K562 (cell line): ENCODE data around the gene PIK3CG. TPM values are rescaled to one million over a fixed set of nuclear protein-coding genes. Genes with fewer than 3 reads are reported as not detected.

ENCODE experiments used
- ATF3 ChIP-seq, 2 experiments: fragments of 450-650 bp in 1 of 2; sonication (generic) in 1 of 2; formaldehyde crosslinking in 1 of 2; IDR thresholded peaks in 1 of 2; conservative IDR thresholded peaks in 1 of 2; 2 replicates each; pipeline versions ENCODE4 v1.6.1 to v1.8.1; 2016 to 2023; ENCODE audit warnings: mild to moderate bottlenecking in 2 of 2, moderate library complexity in 2 of 2, inconsistent platforms in 1 of 2, missing genetic modification reagents in 1 of 2
- ILK ChIP-seq: fragments of 450-650 bp; IDR thresholded peaks from 2 replicates; pipeline ENCODE4 v1.6.1; 2016; ENCODE audit warnings: missing genetic modification characterization, low read depth, mild to moderate bottlenecking, missing compliant biosample characterization, moderate library complexity, borderline replicate concordance
- MEIS2 ChIP-seq: fragments of 450-650 bp; IDR thresholded peaks from 2 replicates; pipeline ENCODE4 v1.6.1; 2014; ENCODE audit warnings: mild to moderate bottlenecking; ENCODE audit not compliant: partially characterized antibody
- NFE2L1 ChIP-seq: fragments of 450-650 bp; IDR thresholded peaks from 2 replicates; pipeline ENCODE4 v1.6.1; 2016; ENCODE audit warnings: missing genetic modification characterization, low read depth, mild to moderate bottlenecking, missing compliant biosample characterization, moderate library complexity, borderline replicate concordance
- RAD21 ChIP-seq, 2 experiments: fragments of 250-450 bp in 1 of 2; fragments of 450-650 bp in 1 of 2; sonication (Bioruptor Pico) in 1 of 2; formaldehyde crosslinking in 1 of 2; IDR thresholded peaks in 1 of 2; conservative IDR thresholded peaks in 1 of 2; 2 replicates each; pipeline versions ENCODE4 v1.4.0 to v1.8.0; 2020 to 2022; ENCODE audit warnings: mild to moderate bottlenecking in 2 of 2, moderate library complexity in 1 of 2
- SMARCC2 ChIP-seq: fragments of 450-650 bp; IDR thresholded peaks from 2 replicates; pipeline ENCODE4 v1.6.1; 2017; ENCODE audit warnings: antibody characterized with exemption, moderate library complexity, mild to moderate bottlenecking, low read depth
- TAF7 ChIP-seq: fragments of 450-650 bp; IDR thresholded peaks from 2 replicates; pipeline ENCODE4 v1.6.1; 2016; ENCODE audit warnings: missing genetic modification characterization, missing compliant biosample characterization
- ZNF12 ChIP-seq: sonication (generic); formaldehyde crosslinking; IDR thresholded peaks from 2 replicates; pipeline ENCODE4 v1.4.0; 2020; ENCODE audit warnings: mild to moderate bottlenecking, missing genetic modification reagents
- ZNF583 ChIP-seq: fragments of 250-450 bp; sonication (Bioruptor Pico); IDR thresholded peaks from 2 replicates; pipeline ENCODE4 v1.4.0; 2020
- ZNF668 ChIP-seq: fragments of 250-450 bp; sonication (Bioruptor Pico); IDR thresholded peaks from 2 replicates; pipeline ENCODE4 v1.8.0; 2022; ENCODE audit warnings: mild to moderate bottlenecking, inconsistent platforms
- polyA plus RNA-seq, 8 experiments: library from polyadenylated mRNA; depleted of rRNA in 4 of 8; stranded (reverse) in 5 of 8; unstranded in 3 of 8; fragments of >200 nt; fragmentation: Nextera tagmentation in 2 of 8; fragmentation: Illumina TruSeq in 1 of 8; extraction: Ambion mirVana in 2 of 8; extraction: Trizol in 1 of 8; gene quantifications; 2 replicates each; pipeline versions ENCODE4 v1.2.1 to v1.2.3, GENCODE V29; 2011 to 2014; ENCODE audit warnings: inconsistent platforms in 1 of 8, missing spikeins in 1 of 8
- total RNA-seq, 7 experiments: library from RNA; depleted of rRNA in 6 of 7; stranded (reverse); fragments of >200 nt in 6 of 7; fragmentation: Illumina TruSeq in 2 of 7; extraction: Trizol in 2 of 7; gene quantifications; 2 replicates each; pipeline versions ENCODE4 v1.2.1 to v1.2.3, GENCODE V29; 2011 to 2021; ENCODE audit warnings: low replicate concordance in 1 of 7
- TF ChIP-seq, protein P1 (sequence below): fragments of 450-650 bp; IDR thresholded peaks from 2 replicates; pipeline ENCODE4 v1.6.1; 2016; ENCODE audit warnings: mild to moderate bottlenecking, moderate library complexity
- TF ChIP-seq, protein P2 (sequence below): fragments of 250-450 bp; sonication (Bioruptor Pico); IDR thresholded peaks from 2 replicates; pipeline ENCODE4 v1.4.0; 2020; ENCODE audit warnings: borderline replicate concordance

PIK3CG gene
- total and polyA plus RNA-seq, 9 of the 15 experiments (the other 6 are each of a cell fraction or from before 2014, with no cell fraction given) = 5.3 to 42.5 (median 29.0) TPM

GRCh38 chr7:106848851-106849442 lies 16.1 kb upstream of the PIK3CG start (continued):
- peak in 1 of 2 experiments; percentile 36; a peak in 2 of 4 replicates for TF ChIP-seq RAD21 (CRISPR knock-in tag; conservative IDR thresholded peaks at IDR 0.05 in 1 of 2, IDR thresholded peaks at IDR 0.05 in 1 of 2)
- TF ChIP-seq ZNF583 (CRISPR knock-in tag) = peak; percentile 16; the same call in 1 of the 2 replicates
- peak; percentile 74; the same call in 1 of the 2 replicates for TF ChIP-seq ZNF668
- TF ChIP-seq ZNF12 (CRISPR knock-in tag) = no peak
- TF ChIP-seq SMARCC2 = peak; percentile 53; the same call in 1 of the 2 replicates
- TF ChIP-seq, protein P1, sequence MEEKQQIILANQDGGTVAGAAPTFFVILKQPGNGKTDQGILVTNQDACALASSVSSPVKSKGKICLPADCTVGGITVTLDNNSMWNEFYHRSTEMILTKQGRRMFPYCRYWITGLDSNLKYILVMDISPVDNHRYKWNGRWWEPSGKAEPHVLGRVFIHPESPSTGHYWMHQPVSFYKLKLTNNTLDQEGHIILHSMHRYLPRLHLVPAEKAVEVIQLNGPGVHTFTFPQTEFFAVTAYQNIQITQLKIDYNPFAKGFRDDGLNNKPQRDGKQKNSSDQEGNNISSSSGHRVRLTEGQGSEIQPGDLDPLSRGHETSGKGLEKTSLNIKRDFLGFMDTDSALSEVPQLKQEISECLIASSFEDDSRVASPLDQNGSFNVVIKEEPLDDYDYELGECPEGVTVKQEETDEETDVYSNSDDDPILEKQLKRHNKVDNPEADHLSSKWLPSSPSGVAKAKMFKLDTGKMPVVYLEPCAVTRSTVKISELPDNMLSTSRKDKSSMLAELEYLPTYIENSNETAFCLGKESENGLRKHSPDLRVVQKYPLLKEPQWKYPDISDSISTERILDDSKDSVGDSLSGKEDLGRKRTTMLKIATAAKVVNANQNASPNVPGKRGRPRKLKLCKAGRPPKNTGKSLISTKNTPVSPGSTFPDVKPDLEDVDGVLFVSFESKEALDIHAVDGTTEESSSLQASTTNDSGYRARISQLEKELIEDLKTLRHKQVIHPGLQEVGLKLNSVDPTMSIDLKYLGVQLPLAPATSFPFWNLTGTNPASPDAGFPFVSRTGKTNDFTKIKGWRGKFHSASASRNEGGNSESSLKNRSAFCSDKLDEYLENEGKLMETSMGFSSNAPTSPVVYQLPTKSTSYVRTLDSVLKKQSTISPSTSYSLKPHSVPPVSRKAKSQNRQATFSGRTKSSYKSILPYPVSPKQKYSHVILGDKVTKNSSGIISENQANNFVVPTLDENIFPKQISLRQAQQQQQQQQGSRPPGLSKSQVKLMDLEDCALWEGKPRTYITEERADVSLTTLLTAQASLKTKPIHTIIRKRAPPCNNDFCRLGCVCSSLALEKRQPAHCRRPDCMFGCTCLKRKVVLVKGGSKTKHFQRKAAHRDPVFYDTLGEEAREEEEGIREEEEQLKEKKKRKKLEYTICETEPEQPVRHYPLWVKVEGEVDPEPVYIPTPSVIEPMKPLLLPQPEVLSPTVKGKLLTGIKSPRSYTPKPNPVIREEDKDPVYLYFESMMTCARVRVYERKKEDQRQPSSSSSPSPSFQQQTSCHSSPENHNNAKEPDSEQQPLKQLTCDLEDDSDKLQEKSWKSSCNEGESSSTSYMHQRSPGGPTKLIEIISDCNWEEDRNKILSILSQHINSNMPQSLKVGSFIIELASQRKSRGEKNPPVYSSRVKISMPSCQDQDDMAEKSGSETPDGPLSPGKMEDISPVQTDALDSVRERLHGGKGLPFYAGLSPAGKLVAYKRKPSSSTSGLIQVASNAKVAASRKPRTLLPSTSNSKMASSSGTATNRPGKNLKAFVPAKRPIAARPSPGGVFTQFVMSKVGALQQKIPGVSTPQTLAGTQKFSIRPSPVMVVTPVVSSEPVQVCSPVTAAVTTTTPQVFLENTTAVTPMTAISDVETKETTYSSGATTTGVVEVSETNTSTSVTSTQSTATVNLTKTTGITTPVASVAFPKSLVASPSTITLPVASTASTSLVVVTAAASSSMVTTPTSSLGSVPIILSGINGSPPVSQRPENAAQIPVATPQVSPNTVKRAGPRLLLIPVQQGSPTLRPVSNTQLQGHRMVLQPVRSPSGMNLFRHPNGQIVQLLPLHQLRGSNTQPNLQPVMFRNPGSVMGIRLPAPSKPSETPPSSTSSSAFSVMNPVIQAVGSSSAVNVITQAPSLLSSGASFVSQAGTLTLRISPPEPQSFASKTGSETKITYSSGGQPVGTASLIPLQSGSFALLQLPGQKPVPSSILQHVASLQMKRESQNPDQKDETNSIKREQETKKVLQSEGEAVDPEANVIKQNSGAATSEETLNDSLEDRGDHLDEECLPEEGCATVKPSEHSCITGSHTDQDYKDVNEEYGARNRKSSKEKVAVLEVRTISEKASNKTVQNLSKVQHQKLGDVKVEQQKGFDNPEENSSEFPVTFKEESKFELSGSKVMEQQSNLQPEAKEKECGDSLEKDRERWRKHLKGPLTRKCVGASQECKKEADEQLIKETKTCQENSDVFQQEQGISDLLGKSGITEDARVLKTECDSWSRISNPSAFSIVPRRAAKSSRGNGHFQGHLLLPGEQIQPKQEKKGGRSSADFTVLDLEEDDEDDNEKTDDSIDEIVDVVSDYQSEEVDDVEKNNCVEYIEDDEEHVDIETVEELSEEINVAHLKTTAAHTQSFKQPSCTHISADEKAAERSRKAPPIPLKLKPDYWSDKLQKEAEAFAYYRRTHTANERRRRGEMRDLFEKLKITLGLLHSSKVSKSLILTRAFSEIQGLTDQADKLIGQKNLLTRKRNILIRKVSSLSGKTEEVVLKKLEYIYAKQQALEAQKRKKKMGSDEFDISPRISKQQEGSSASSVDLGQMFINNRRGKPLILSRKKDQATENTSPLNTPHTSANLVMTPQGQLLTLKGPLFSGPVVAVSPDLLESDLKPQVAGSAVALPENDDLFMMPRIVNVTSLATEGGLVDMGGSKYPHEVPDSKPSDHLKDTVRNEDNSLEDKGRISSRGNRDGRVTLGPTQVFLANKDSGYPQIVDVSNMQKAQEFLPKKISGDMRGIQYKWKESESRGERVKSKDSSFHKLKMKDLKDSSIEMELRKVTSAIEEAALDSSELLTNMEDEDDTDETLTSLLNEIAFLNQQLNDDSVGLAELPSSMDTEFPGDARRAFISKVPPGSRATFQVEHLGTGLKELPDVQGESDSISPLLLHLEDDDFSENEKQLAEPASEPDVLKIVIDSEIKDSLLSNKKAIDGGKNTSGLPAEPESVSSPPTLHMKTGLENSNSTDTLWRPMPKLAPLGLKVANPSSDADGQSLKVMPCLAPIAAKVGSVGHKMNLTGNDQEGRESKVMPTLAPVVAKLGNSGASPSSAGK = peak; percentile 49; the same call in 1 of the 2 replicates
- TF ChIP-seq, protein P2, sequence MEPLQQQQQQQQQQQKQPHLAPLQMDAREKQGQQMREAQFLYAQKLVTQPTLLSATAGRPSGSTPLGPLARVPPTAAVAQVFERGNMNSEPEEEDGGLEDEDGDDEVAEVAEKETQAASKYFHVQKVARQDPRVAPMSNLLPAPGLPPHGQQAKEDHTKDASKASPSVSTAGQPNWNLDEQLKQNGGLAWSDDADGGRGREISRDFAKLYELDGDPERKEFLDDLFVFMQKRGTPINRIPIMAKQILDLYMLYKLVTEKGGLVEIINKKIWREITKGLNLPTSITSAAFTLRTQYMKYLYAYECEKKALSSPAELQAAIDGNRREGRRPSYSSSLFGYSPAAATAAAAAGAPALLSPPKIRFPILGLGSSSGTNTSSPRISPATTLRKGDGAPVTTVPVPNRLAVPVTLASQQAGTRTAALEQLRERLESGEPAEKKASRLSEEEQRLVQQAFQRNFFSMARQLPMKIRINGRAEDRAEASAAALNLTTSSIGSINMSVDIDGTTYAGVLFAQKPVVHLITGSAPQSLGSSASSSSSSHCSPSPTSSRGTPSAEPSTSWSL (CRISPR knock-in tag) = no peak
- TF ChIP-seq MEIS2 = peak; percentile 95
- peak; percentile 69 for TF ChIP-seq NFE2L1 (tag)
- no peak for TF ChIP-seq TAF7 (tag)
- TF ChIP-seq ILK (tag) = no peak
- peak; percentile 51; the same call in 1 of the 2 replicates for TF ChIP-seq ATF3 (IDR thresholded peaks at IDR 0.05)
- TF ChIP-seq ATF3 (CRISPR knock-in tag; conservative IDR thresholded peaks at IDR 0.05) = peak; percentile 55; the same call in 1 of the 2 replicates
